ENCODE results near the gene NOS1AP.
"Not testable (repeated sequence)": the region's sequence is repeated elsewhere in the genome, so short reads cannot be mapped to it uniquely, and the experiment has no call there.

NOS1AP gene

GRCh38 chr1:162069334-162070093, at the start of gene NOS1AP:
NOS1AP (plus strand) TSS chr1:162069691; CDS start chr1:162070178, 487 bp downstream.
- DNase-seq (ENCODE audit: low spot score): peak; percentile 91
- peak; percentile 53 for FAIRE-seq

- no peak for FAIRE-seq
- DNase-seq (ENCODE audit: low spot score): no peak
Measured at GRCh38 chr1:162020150-162020549, 49.3 kb upstream of the NOS1AP start.

DNA sequence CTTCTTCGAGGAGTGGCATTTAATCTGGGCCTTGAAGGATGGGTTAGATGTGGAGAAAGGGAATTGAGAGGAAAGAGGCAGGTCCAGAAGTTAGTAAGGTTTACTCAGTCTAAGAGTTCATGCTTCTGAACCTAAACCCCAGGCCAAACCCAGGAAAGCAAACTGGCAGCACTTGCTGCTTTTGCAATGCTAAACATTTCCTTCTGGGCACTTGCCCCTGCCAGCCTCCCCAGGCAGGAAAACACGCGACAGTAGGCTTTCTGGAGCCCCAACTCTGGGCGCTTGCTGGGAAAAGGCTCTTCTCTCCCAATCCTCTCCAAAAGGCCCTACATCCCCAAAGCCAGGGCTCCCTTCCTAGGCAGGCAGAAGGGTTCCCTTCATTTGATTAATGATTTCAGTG, 48.4 kb upstream of the NOS1AP start:
- DNase-seq (ENCODE audit: low spot score) (no peak), FAIRE-seq (no peak)

GRCh38 chr1:162022626-162023025, 46.9 kb upstream of the NOS1AP start:
- DNase-seq (ENCODE audit: low spot score) (no peak), FAIRE-seq (no peak)

GRCh38 chr1:162023181-162023546, 46.3 kb upstream of the NOS1AP start:
- FAIRE-seq (no peak), DNase-seq (ENCODE audit: low spot score) (no peak)

DNA sequence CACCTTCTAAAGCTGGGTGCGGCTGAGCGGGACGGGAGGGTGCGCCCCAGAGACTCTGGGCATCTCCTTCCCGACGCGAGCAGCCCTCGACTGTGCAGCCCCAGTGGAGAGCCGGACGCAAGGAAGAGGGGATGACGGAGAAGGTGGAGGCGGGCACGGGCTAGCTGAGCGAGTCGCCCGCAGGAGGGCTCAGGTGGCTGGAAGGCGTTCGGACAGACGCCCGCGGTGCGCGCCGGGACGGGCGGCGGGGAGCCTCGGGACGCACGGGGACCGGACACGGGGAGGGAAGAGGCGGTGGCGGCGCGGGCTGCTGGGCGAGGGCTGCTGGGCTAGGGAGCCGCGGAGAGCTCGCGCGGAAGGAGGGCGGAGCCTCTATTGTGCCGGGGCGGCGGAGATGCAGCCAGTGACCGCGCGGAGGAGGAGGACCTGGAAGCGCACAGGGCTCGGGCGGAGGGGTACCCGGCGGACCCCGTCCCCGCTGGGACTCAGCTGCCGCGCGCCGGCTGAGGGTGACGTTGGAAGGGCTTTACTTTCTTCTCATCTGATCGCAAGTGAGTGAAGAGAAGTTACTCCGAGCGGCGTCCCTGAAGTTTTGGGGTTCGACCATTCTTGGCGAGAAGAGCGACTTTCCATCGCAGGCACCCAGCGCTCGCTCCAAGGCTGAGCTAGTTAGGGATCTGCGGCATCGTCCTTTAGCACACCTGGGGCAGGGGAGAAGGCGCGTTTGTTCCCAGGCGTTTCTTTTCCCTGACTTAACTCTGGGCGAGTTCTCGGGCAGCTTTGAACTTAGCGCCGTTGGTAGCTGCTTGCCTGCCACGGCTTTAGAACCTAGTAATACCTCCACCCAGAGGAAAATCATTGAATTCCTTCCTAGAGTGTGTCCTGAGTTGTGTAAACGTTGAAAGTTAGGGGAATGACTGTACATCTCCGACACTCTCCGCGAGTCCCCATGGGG, 45.7 kb upstream of the NOS1AP start, which contains the start of gene OLFML2B:
Gene OLFML2B, minus strand, starts transcription at position 323 of the 955 bp plus-strand sequence. CDS start 439 bp downstream, outside the sequence.
- DNase-seq (ENCODE audit: low spot score) (peak; percentile 33), FAIRE-seq (no peak)

- FAIRE-seq: no peak
- no peak for DNase-seq (ENCODE audit: low spot score)
Measured at GRCh38 chr1:162025541-162025940, 44.0 kb upstream of the NOS1AP start.

DNA sequence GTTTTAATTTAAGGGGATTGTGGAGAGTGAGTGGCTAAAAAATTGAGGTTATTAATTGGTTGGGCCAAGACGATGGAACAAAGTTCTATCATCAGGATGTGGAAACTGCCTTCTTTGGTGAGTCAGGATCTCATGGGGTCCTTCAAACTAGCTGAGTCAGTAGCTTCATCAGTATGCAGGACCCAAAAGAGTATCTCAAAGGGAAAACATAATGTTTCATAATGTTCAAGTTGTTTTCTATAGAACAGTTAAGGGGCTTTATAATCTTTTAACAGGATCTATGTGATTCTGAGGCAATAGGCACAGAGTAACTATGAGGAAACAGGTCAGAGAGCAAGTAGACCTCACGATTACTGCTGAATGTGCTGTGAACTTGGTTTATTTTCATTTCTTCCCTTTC, 42.6 kb upstream of the NOS1AP start:
- DNase-seq (ENCODE audit: low spot score): no peak
- FAIRE-seq: no peak

DNA sequence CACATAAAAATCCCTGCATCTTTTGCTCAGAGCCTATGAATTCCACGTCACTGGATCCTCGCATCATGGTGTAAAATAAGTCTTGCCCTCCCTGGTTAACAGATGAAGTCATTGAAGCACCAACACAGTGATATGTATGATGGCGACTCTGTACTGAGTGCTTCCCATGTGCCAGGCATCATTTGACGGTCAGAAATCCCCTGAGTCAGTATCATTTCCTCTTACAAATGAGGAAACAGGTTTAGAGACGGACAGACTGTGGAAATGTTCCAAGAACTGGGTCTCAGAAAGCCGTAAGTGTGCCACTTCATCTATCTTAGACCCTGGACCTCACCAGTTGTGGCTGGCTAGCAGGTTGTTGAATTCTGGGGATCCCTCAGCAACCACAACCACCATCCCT, 40.8 kb upstream of the NOS1AP start:
- FAIRE-seq (no peak), DNase-seq (ENCODE audit: low spot score) (no peak)

DNA sequence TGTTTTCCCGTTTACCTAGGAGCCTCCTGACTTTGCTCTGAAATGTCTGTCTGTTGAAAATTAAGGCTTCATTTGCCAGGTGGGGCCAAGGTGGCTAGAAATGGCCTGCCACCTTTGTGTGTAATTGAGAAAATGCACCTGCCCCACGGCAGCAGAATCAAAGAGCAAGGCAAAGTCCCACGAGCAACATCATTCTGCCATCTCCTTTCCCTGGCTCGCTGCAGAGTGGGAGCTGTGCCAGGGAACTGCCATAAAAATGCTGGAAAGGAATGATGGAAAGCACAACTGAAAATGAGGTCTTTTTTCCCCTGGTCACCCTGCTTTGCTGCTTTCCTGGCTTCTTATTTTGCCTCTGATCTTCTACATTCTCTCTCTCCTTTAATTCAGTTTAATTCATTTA, 40.3 kb upstream of the NOS1AP start:
- DNase-seq (ENCODE audit: low spot score) (no peak), FAIRE-seq (no peak)

DNA sequence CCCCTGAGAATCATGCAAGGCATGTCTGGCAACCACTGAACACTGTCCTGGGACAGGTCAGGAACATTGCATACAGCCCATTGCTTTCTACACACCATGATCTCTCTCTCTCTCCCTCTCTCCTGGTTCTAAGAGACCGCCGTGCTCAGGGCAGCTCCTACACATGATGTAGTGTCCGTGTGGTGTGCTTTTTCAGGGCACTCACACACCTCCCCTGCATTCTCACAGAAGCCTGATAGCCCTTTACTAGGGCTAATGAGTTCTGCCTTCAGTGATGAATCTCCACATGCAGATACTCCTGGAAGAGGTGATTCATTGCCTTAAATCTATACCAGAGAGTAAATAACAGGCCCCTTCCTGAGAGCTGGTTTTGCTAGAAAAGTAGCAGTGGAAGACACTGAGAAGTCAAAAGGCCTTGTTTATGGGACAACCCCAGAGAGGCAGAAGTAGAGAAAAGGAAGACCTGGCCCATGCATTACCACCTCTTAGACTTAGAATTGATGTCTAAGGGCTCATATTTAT, 38.7 kb upstream of the NOS1AP start:
- FAIRE-seq (no peak), DNase-seq (ENCODE audit: low spot score) (no peak)

- FAIRE-seq: no peak
- no peak for DNase-seq (ENCODE audit: low spot score)
Measured at GRCh38 chr1:162033428-162033827, 36.1 kb upstream of the NOS1AP start.

- DNase-seq (ENCODE audit: low spot score): peak; percentile 89
- no peak for FAIRE-seq
Measured at GRCh38 chr1:162035241-162035640, 34.2 kb upstream of the NOS1AP start.

DNA sequence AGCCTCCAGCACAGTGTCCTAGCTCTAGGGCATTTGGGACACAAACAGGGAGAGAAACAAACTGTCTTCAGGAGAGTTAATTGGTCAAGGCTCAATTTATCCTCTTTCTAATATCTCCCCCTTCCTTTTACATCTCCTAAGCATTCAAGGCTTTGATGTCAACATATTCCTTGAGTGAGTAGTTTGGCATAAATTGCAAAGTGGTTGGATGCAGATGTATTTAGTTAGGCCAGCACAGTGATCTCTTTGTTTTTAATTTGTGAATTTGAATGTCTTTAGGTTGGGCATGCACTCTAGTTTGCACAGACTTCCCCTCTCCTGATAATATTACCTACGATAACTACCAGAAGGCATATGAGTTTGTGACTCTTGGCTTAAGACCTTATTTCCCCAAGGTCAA, 33.3 kb upstream of the NOS1AP start:
- FAIRE-seq (no peak), DNase-seq (ENCODE audit: low spot score) (no peak)

DNA sequence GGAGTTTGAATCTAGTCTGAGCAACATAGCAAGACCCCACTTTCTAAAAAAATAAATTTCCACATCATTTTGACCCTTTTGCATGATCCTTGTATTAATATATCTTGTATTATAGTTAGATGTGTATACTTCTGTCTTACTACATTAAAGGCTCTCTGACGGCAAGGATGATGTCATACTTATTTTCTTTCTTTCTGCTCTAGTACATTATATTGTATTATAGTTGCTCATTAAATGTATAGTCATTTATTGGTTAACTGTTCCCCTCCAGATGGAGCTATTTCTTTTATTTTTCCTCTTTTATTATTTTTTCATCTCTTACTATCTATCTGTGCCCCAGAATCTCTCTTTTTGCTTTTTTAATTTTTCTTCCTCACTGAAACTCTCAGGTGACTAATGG, 30.9 kb upstream of the NOS1AP start:
- FAIRE-seq: no peak
- DNase-seq (ENCODE audit: low spot score): no peak

GRCh38 chr1:162040001-162040400, 29.5 kb upstream of the NOS1AP start:
- FAIRE-seq: no peak
- no peak for DNase-seq (ENCODE audit: low spot score)

GRCh38 chr1:162040657-162041056, 28.8 kb upstream of the NOS1AP start:
- DNase-seq (ENCODE audit: low spot score) (peak; percentile 33), FAIRE-seq (no peak)

GRCh38 chr1:162042361-162042760, 27.1 kb upstream of the NOS1AP start:
- DNase-seq (ENCODE audit: low spot score) (no peak), FAIRE-seq (no peak)

DNA sequence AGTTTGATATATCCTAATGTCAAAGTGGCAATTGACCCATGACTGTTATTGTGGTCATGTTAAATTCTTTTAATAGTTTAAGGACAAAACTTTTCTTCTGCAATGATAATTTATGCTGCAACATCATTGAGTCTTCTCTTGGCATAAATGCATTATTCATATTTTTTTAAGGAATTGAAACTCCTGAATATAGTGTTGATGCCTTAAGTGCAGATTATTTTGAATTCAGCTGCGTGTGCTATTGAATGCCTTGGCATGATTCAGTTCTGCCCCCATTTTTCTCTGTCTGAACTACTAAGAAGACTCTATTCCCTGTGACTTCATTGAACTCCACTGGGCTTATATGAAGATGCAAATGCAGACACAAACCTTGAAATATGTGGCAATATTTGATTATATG, 22.6 kb upstream of the NOS1AP start:
- no peak for FAIRE-seq
- no peak for DNase-seq (ENCODE audit: low spot score)

GRCh38 chr1:162053949-162054348, 15.5 kb upstream of the NOS1AP start:
- not testable (repeated sequence) for FAIRE-seq

DNA sequence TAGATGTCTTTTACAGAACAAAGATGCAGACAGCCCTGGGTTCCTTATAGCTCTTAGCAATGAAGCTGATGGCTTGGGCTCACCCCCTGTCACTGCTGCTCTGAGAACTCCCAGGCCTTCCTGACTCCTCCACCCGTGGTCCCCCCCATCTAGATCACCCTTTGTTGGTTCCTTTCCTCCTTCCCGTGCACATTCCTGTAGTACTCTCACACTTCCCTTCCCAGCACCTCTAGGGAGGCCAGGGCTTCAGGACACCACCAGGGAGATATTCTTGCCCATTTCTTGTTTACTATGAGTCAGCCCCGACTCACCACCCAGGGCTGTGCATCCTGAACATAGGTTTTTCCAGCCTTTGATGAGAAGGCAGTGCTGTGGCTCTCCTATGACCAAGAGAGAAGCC, 14.4 kb upstream of the NOS1AP start:
- peak; percentile 27 for FAIRE-seq
- DNase-seq (ENCODE audit: low spot score): peak; percentile 68

More at GRCh38 chr1:162053949-162054348, 15.5 kb upstream of the NOS1AP start:
- not testable (repeated sequence) for DNase-seq (ENCODE audit: low spot score)

GRCh38 chr1:162056043-162056442, 13.4 kb upstream of the NOS1AP start:
- FAIRE-seq (no peak), DNase-seq (ENCODE audit: low spot score) (peak; percentile 77)

Data from urothelium cell line (cell line).